HEK293T (cell line): Measurements from ENCODE around the gene FHL3.
A peak's percentile ranks its signal among the peaks of the same experiment; 100 is the strongest.

ENCODE experiments used
- CTCF ChIA-PET: fragments of 350-600 bp; formaldehyde crosslinking; extraction: SDS; loops from one replicate; lab custom pipeline; 2021; ENCODE audit warnings: antibody characterized with exemption, inconsistent platforms; lab: Yijun Ruan, JAX
- POLR2A ChIA-PET: fragments of 350-600 bp; formaldehyde crosslinking; extraction: SDS; loops from one replicate; lab custom pipeline; 2020; ENCODE audit warnings: antibody characterized with exemption, inconsistent platforms; lab: Yijun Ruan, JAX
- DNase-seq: peaks from one replicate; pipeline ENCODE4 v3.0.0; 2012; ENCODE audit warnings: mixed read lengths; ENCODE audit errors: extremely low spot score
- ARNT ChIP-seq: fragments of 450-650 bp; IDR thresholded peaks from 2 replicates; pipeline ENCODE4 v1.6.1; 2017; ENCODE audit warnings: mild to moderate bottlenecking
- BHLHE40 ChIP-seq: fragments of 450-650 bp; IDR thresholded peaks from 2 replicates; pipeline ENCODE4 v1.6.1; 2016; ENCODE audit warnings: mild to moderate bottlenecking, moderate library complexity, borderline replicate concordance
- CTBP1 ChIP-seq: fragments of 450-650 bp; IDR thresholded peaks from 2 replicates; pipeline ENCODE4 v1.6.1; 2016; ENCODE audit warnings: borderline replicate concordance
- ELF4 ChIP-seq: fragments of 450-650 bp; IDR thresholded peaks from 2 replicates; pipeline ENCODE4 v1.6.1; 2017; ENCODE audit warnings: antibody characterized with exemption
- FOXA1 ChIP-seq: fragments of 450-650 bp; IDR thresholded peaks from 2 replicates; pipeline ENCODE4 v1.6.1; 2016; ENCODE audit warnings: mild to moderate bottlenecking
- FOXK2 ChIP-seq: fragments of 450-650 bp; IDR thresholded peaks from 2 replicates; pipeline ENCODE4 v1.6.1; 2016; ENCODE audit warnings: mild to moderate bottlenecking
- FOXM1 ChIP-seq: fragments of 450-650 bp; IDR thresholded peaks from 2 replicates; pipeline ENCODE4 v1.6.1; 2017; ENCODE audit warnings: mild to moderate bottlenecking, borderline replicate concordance
- HDGF ChIP-seq: fragments of 450-650 bp; IDR thresholded peaks from 2 replicates; pipeline ENCODE4 v1.6.1; 2017; ENCODE audit warnings: antibody characterized with exemption, borderline replicate concordance
- L3MBTL2 ChIP-seq: fragments of 450-650 bp; conservative IDR thresholded peaks from 2 replicates; pipeline ENCODE4 v1.6.1; 2016; ENCODE audit warnings: mild to moderate bottlenecking
- LEF1 ChIP-seq: fragments of 450-650 bp; IDR thresholded peaks from 2 replicates; pipeline ENCODE4 v1.6.1; 2017; ENCODE audit warnings: mild to moderate bottlenecking, borderline replicate concordance
- NFRKB ChIP-seq: fragments of 450-650 bp; IDR thresholded peaks from 2 replicates; pipeline ENCODE4 v1.6.1; 2016; ENCODE audit warnings: mild to moderate bottlenecking, moderate library complexity
- SP1 ChIP-seq: fragments of 450-650 bp; IDR thresholded peaks from 2 replicates; pipeline ENCODE4 v1.6.1; 2017
- SUZ12 ChIP-seq: fragments of 450-650 bp; IDR thresholded peaks from 2 replicates; pipeline ENCODE4 v1.6.1; 2016; ENCODE audit warnings: mild to moderate bottlenecking
- TARDBP ChIP-seq: fragments of 450-650 bp; IDR thresholded peaks from 2 replicates; pipeline ENCODE4 v1.6.1; 2016
- ZNF384 ChIP-seq: fragments of 450-650 bp; IDR thresholded peaks from 2 replicates; pipeline ENCODE4 v1.6.1; 2016
- TF ChIP-seq, protein P1 (sequence below): fragments of 450-650 bp; IDR thresholded peaks from 2 replicates; pipeline ENCODE4 v1.6.1; 2016

Gene FHL3

GRCh38 chr1:38031513-38031866, 26.2 kb upstream of the FHL3 start:
- CTCF ChIA-PET = no interaction called here
- POLR2A ChIA-PET = no interaction called here
- TF ChIP-seq SUZ12 (no peak), L3MBTL2 (no peak), SP1 (no peak)
- DNase-seq = no peak

- TF ChIP-seq SUZ12 = no peak
- TF ChIP-seq NFRKB = no peak
- no peak for TF ChIP-seq HDGF
- no peak for TF ChIP-seq FOXM1
- no peak for TF ChIP-seq FOXA1
- TF ChIP-seq SP1 = no peak
- TF ChIP-seq CTBP1 = no peak
- TF ChIP-seq ELF4 = no peak
- TF ChIP-seq TARDBP = no peak
- TF ChIP-seq ZNF384 = no peak
- TF ChIP-seq BHLHE40 = no peak
- TF ChIP-seq, protein P1, sequence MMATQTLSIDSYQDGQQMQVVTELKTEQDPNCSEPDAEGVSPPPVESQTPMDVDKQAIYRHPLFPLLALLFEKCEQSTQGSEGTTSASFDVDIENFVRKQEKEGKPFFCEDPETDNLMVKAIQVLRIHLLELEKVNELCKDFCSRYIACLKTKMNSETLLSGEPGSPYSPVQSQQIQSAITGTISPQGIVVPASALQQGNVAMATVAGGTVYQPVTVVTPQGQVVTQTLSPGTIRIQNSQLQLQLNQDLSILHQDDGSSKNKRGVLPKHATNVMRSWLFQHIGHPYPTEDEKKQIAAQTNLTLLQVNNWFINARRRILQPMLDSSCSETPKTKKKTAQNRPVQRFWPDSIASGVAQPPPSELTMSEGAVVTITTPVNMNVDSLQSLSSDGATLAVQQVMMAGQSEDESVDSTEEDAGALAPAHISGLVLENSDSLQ = no peak
- TF ChIP-seq ARNT = no peak
- no peak for TF ChIP-seq LEF1
- no peak for TF ChIP-seq L3MBTL2
- TF ChIP-seq FOXK2 = no peak
- no peak for DNase-seq
- ChIA-PET CTCF (interaction anchor here (0.7 to 1.2 kb wide), 2 partner anchors 12 to 41 kb away, joined by 6 read pairs; no protein-coding TSS in a partner anchor), POLR2A (interaction anchor here (1.9 kb wide), 1 partner anchor 16 kb away, joined by 7 read pairs; the partner anchor contains the start of gene POU3F1)
Measured at GRCh38 chr1:38030596-38031512, 25.5 kb upstream of the FHL3 start.

- no peak for DNase-seq
- ChIA-PET CTCF (interaction anchor here (0.5 to 1.2 kb wide), 5 partner anchors 8 to 1161 kb away, joined by 3 to 6 read pairs (median 6); no protein-coding TSS in a partner anchor), POLR2A (interaction anchor here (1.3 to 1.9 kb wide), 2 partner anchors 17 to 222 kb away, joined by 3 to 7 read pairs; partner anchors contain the start of genes C1orf122, POU3F1 and YRDC)
- TF ChIP-seq SP1 (no peak), FOXM1 (no peak), SUZ12 (no peak), HDGF (no peak), FOXK2 (no peak), NFRKB (no peak), TARDBP (no peak), FOXA1 (no peak), CTBP1 (no peak), ZNF384 (no peak), ARNT (no peak), LEF1 (no peak), BHLHE40 (no peak), ELF4 (no peak), L3MBTL2 (no peak)
- TF ChIP-seq, protein P1 = no peak
Measured at GRCh38 chr1:38029685-38030511, 24.6 kb upstream of the FHL3 start.

- ChIA-PET CTCF (interaction anchor here (0.5 to 1.3 kb wide), 6 partner anchors 8 to 1162 kb away, joined by 3 to 6 read pairs (median 3); no protein-coding TSS in a partner anchor), POLR2A (interaction anchor here (1.3 to 1.9 kb wide), 2 partner anchors 18 to 221 kb away, joined by 3 to 7 read pairs; partner anchors contain the start of genes C1orf122, POU3F1 and YRDC)
- TF ChIP-seq ZNF384 = no peak
- no peak for TF ChIP-seq FOXA1
- no peak for TF ChIP-seq TARDBP
- TF ChIP-seq LEF1 = no peak
- TF ChIP-seq, protein P1 = no peak
- no peak for TF ChIP-seq FOXK2
- TF ChIP-seq BHLHE40 = no peak
- TF ChIP-seq L3MBTL2 = no peak
- no peak for TF ChIP-seq NFRKB
- TF ChIP-seq HDGF = no peak
- no peak for TF ChIP-seq CTBP1
- no peak for TF ChIP-seq ELF4
- peak; percentile 58 for DNase-seq
Measured at GRCh38 chr1:38029081-38029681, 23.9 kb upstream of the FHL3 start.

GRCh38 chr1:38028671-38029070, 23.4 kb upstream of the FHL3 start:
- POLR2A ChIA-PET = interaction anchor here (0.8 to 1.9 kb wide), 3 partner anchors 16 to 221 kb away, joined by 3 to 7 read pairs (median 3); partner anchors contain the start of genes C1orf122, POU3F1 and YRDC
- DNase-seq = no peak
- CTCF ChIA-PET = interaction anchor here (0.7 to 1.3 kb wide), 5 partner anchors 9 to 43 kb away, joined by 3 to 6 read pairs (median 3); no protein-coding TSS in a partner anchor
- TF ChIP-seq SUZ12 (no peak), CTBP1 (no peak), FOXM1 (no peak), SP1 (no peak), HDGF (no peak), LEF1 (no peak), FOXA1 (no peak)
